ACHN (cell line): ENCODE data around the gene TAL1.
A peak's percentile ranks its signal among the peaks of the same experiment; 100 is the strongest.

Experiments used
- DNase-seq: peaks from one replicate; pipeline ENCODE4 v3.0.0-alpha.2; 2015
- in situ Hi-C: cut with HindIII; loops from 2 replicates; pipeline ENCODE4 v1.10.0; 2017; ENCODE audit warnings: low sequenced_read_pairs, low pct_ligation_motif_present, low pct_unique_long_range_greater_than_20kb

Gene TAL1

GRCh38 chr1:47181955-47182675 is 49.9 kb downstream of the TAL1 start:
- peak; percentile 94 for DNase-seq
- in situ Hi-C loops: no loop called here

GRCh38 chr1:47181095-47181954 is 50.7 kb downstream of the TAL1 start:
- in situ Hi-C loops: no loop called here

GRCh38 chr1:47180603-47181094 is 51.4 kb downstream of the TAL1 start:
- DNase-seq: no peak
- in situ Hi-C loops: no loop called here

More at GRCh38 chr1:47181095-47181954, 50.7 kb downstream of the TAL1 start:
- DNase-seq: no peak

- DNase-seq: no peak
- in situ Hi-C loops: no loop called here
Measured at GRCh38 chr1:47179988-47180563, 51.9 kb downstream of the TAL1 start.

- in situ Hi-C loops: no loop called here
- peak; percentile 95 for DNase-seq
Measured at GRCh38 chr1:47179017-47179987, 52.7 kb downstream of the TAL1 start.

GRCh38 chr1:47178654-47179016 is 53.4 kb downstream of the TAL1 start:
- no peak for DNase-seq
- in situ Hi-C loops: no loop called here

GRCh38 chr1:47178020-47178419 is 54.0 kb downstream of the TAL1 start:
- no peak for DNase-seq
- in situ Hi-C loops: no loop called here

- peak; percentile 64 for DNase-seq
- in situ Hi-C loops: no loop called here
Measured at GRCh38 chr1:47175227-47175934, 56.6 kb downstream of the TAL1 start.

- in situ Hi-C loops: no loop called here
- DNase-seq: no peak
Measured at GRCh38 chr1:47174656-47175020, 57.4 kb downstream of the TAL1 start.

GRCh38 chr1:47172782-47173181 is 59.2 kb downstream of the TAL1 start:
- in situ Hi-C loops: no loop called here
- no peak for DNase-seq
